Cortex of kidney (tissue), 1 donor: ENCODE results near the gene TRAPPC10.

ENCODE experiments used
- DNase-seq: peaks from one replicate; lab custom pipeline; 2025; lab: John Stamatoyannopoulos, UW

The TRAPPC10 gene

GRCh38 chr21:44067011-44067839 lies 55.1 kb downstream of the TRAPPC10 start:
- DNase-seq = no peak

DNA sequence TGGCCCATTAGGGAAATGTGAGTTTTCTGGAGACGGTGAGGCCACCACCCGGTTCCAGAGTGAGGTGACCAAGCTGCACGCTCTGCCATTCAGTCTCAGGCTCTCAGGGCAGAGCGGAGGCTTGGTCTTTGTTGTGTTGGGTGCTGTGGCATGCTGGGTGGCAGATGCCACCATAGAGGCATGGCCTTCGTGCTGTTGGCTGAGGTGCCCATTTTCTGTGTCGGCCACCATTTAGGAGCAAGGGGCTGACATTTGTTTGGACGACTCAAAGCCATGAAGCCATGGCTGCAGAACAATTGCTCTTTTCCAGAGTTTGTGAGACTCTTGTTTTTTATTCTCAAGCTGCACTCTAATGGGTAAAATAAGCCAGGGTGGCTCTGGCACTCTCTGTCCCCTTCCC lies 58.3 kb downstream of the TRAPPC10 start:
- no peak for DNase-seq

- DNase-seq = no peak
Measured at GRCh38 chr21:44071359-44072104, 59.4 kb downstream of the TRAPPC10 start.

DNA sequence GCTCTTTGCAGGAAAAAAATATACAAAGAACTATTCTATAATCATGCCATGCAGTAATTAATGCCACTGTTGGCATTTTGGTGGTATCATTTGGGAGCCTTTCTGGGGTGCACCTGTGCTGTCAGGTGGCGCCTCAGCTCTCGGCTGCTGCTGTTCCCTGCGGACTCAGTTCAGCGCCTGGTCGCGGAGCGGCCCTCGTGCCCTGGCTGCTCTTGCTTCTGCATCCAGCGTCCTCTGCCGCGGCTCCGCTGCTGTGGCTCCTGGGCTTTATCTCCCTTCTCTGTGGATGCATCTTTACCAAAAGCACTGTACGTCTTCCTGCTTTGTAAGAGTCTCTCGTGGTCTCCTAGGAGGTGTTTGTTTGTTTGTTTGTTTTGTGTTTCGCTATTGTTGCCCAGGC lies 60.0 kb downstream of the TRAPPC10 start:
- DNase-seq = no peak

GRCh38 chr21:44074315-44074958 lies 62.3 kb downstream of the TRAPPC10 start:
- DNase-seq = no peak

DNA sequence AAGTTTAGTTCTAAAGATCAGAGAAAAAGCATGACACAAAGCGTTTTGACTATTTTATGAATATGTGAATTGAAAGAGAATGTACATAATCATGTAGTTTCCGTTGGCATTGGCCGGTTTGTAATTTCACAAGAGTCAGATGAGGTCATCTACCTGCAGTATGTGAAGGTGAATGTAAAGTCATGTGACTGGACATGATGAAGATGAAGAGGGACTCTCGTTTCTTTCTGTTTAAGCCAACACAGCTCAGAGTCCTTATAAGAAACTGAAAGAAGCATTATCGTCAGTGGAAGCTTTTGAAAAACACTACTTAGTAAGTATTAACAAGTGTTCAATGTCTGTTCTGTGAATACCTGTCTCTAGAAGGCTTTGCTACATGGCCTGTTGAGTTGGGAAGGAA lies 64.2 kb downstream of the TRAPPC10 start:
- no peak for DNase-seq

GRCh38 chr21:44078411-44078981 lies 66.4 kb downstream of the TRAPPC10 start:
- no peak for DNase-seq

- DNase-seq = no peak
Measured at GRCh38 chr21:44079446-44079845, 67.3 kb downstream of the TRAPPC10 start.

- no peak for DNase-seq
Measured at GRCh38 chr21:44079846-44080245, 67.7 kb downstream of the TRAPPC10 start.

DNA sequence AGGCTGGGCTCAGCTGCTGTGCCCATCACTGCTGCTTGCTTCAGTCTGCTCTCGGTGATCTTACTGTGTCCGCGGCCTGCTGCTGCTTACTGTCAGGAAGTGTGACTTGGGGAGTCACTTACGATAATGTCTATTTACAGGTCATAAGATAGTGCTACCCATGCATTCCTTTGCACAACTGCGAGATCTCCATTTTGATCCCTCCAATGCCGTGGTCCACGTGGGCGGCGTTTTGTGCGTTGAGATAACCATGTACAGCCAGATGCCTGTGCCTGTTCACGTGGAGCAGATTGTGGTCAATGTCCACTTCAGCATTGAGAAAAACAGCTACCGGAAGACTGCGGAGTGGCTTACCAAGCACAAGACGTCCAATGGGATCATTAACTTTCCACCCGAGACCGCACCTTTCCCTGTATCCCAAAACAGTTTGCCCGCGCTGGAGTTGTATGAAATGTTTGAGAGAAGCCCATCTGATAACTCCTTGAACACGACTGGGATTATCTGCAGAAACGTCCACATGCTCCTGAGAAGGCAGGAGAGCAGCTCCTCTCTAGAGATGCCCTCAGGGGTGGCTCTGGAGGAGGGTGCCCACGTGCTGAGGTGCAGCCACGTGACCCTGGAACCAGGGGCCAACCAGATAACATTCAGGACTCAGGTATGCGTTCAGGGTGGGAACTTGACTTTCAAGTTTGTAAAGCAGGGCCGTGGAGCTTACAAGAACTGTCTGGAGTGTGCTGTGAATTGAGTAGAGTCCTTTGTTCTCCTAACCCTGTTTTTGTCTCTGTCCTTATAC lies 70.7 kb downstream of the TRAPPC10 start:
- no peak for DNase-seq

DNA sequence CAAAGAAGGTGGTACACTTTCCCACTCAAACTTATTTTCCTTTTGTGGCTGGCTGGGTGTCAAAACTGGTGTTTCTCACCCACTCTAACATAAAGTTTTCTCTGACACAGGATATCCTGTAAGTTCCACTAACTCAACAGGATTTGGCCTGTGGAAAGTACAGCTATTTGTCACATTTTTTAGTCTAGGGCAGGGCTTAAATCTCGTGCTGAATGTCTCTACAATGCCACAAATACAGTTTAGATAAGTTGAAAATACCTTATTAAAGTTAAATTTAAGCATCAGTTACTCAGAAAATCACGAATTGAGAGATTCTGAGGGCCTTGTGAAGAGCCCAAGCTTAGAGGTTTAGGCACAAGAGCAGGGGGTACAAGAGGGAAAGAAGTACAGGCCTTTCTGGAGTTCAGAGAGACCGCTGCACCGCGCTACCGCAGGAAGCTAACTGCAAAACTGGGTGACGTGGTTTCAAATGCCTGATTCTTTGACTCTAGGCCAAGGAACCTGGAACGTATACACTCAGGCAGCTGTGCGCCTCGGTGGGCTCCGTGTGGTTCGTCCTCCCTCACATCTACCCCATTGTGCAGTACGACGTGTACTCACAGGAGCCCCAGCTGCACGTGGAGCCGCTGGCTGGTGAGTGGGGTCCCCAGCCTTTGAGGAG lies 71.7 kb downstream of the TRAPPC10 start:
- DNase-seq = no peak

DNA sequence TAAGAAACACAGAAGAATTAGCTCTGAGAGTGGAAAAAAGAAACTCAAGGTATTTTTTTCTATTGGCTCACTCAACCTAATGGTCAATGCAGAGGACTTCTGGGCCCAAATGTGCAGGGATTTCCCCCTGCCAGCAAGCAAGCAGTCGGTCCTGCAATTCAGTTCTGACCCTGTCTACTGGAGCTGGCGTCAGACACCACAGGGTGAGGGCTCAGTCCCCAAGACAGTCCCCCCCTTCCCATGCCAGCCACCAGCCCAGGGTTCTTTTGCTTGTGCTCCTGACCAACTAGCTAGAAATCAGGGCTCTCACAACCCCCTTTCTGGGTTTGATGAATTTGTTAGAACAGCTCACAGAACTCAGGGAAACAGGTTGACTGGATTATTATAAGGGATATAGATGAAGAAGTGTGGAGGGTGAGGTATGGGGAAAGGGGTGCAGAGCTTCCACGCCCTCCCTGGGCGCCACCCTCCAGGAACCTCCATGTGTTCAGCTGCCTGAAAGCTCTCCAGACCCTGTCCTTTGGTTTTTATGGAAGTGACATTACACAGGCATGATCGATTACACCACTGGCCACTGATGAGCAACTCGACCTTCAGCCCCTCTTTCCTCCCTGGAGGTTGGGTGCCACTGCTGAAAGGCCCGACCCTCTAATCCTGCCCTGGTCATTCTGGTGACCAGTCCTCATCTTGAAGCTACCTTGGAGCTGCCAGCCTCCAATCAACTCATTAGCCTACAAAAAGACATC lies 72.6 kb downstream of the TRAPPC10 start:
- DNase-seq = no peak

GRCh38 chr21:44085491-44086321 lies 73.6 kb downstream of the TRAPPC10 start:
- DNase-seq = no peak

DNA sequence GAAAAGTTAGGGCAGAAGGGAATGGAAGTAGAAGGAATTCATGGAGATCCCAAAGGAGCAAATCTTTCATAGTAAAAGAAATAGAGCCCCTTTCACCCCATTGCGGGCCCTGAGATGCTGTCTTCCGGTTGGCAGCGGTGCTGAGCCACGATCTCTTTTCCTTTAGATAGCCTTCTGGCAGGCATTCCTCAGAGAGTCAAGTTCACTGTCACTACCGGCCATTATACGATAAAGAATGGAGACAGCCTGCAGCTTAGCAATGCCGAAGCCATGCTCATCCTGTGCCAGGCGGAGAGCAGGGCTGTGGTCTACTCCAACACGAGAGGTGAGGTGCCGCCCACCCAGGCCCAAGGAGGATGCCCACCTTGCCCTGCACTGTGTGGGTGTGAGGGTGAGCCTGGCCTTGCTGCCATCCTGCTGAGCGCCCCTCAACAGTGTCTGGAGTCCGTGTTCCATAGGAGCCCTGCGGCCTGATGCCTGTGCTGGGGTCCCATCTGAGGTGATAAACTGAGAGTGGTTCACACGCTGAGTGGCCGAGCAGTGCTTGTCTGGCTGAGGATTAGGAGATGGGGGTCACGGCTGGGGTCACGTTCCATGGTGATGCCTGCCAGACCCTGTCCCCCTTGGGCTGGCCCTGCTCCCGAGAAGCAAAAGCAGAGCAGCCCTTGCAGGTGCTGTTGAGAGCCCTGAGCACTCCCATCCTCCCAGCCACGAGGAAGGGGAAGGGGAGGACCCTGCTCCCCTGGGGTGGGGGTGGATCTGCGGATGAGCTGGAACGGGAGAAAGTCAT lies 74.7 kb downstream of the TRAPPC10 start:
- DNase-seq = no peak

- DNase-seq = no peak
Measured at GRCh38 chr21:44087426-44088400, 75.6 kb downstream of the TRAPPC10 start.

- no peak for DNase-seq
Measured at GRCh38 chr21:44088401-44088780, 76.3 kb downstream of the TRAPPC10 start.
